BLaER1 (cell line): ENCODE results near the gene PPY.
"Not testable (repeated sequence)": the region's sequence is repeated elsewhere in the genome, so short reads cannot be mapped to it uniquely, and the experiment has no call there.

ENCODE experiments used
- H3K27ac ChIP-seq: shearing (Covaris generic); formaldehyde crosslinking; 2 replicates; pipeline ENCODE4 v1.8.1; 2022
- H3K27me3 ChIP-seq: shearing (Covaris generic); formaldehyde crosslinking; 2 replicates; pipeline ENCODE4 v1.8.1; 2022
- H3K36me3 ChIP-seq: shearing (Covaris generic); formaldehyde crosslinking; 2 replicates; pipeline ENCODE4 v1.8.1; 2022
- H3K4me1 ChIP-seq: shearing (Covaris generic); formaldehyde crosslinking; 2 replicates; pipeline ENCODE4 v1.8.1; 2022
- H3K4me2 ChIP-seq: shearing (Covaris generic); formaldehyde crosslinking; 2 replicates; pipeline ENCODE4 v1.8.1; 2022
- H3K4me3 ChIP-seq: shearing (Covaris generic); formaldehyde crosslinking; 2 replicates; pipeline ENCODE4 v1.8.1; 2022
- H3K9ac ChIP-seq: shearing (Covaris generic); formaldehyde crosslinking; 2 replicates; pipeline ENCODE4 v1.8.1; 2022
- H3K9me3 ChIP-seq: shearing (Covaris generic); formaldehyde crosslinking; 2 replicates; pipeline ENCODE4 v1.8.1; 2022
- H4K20me1 ChIP-seq: shearing (Covaris generic); formaldehyde crosslinking; 2 replicates; pipeline ENCODE4 v1.8.1; 2022
- Cebpa-rat ChIP-seq: shearing (Covaris generic); IDR thresholded peaks from 2 replicates; pipeline ENCODE4 v1.8.1; 2022

The PPY gene

GRCh38 chr17:43966276-43966675 lies 24.0 kb upstream of the PPY start:
- no peaks in the 10 kb centered on the region for H4K20me1 ChIP-seq
- H3K9me3 ChIP-seq, result no peaks in the 10 kb centered on the region
- H3K4me1 ChIP-seq, result no peaks in the 10 kb centered on the region
- H3K4me3 ChIP-seq, result no peak overlapping the region
- H3K36me3 ChIP-seq, result no peaks in the 10 kb centered on the region
- no peaks in the 10 kb centered on the region for H3K27me3 ChIP-seq
- no peak overlapping the region for H3K27ac ChIP-seq
- TF ChIP-seq Cebpa-rat, result no peak
- no peak overlapping the region for H3K4me2 ChIP-seq
- H3K9ac ChIP-seq, result no peak overlapping the region

GRCh38 chr17:43962479-43962878 lies 20.2 kb upstream of the PPY start:
- no peaks in the 10 kb centered on the region for H3K9me3 ChIP-seq
- no peaks in the 10 kb centered on the region for H3K27me3 ChIP-seq
- H3K27ac ChIP-seq, result no peak overlapping the region
- H3K36me3 ChIP-seq, result no peaks in the 10 kb centered on the region
- H4K20me1 ChIP-seq, result no peaks in the 10 kb centered on the region
- TF ChIP-seq Cebpa-rat, result no peak
- no peak overlapping the region for H3K9ac ChIP-seq
- no peak overlapping the region for H3K4me2 ChIP-seq
- peaks cover 3% of the 10 kb centered on the region; the same call in 1 of the 2 replicates for H3K4me1 ChIP-seq
- H3K4me3 ChIP-seq, result no peak overlapping the region

GRCh38 chr17:43961954-43962353 lies 19.7 kb upstream of the PPY start:
- Histone ChIP-seq H3K9ac (no peak overlapping the region), H3K27me3 (no peaks in the 10 kb centered on the region), H3K4me1 (peaks cover 4% of the 10 kb centered on the region; the same call in 1 of the 2 replicates), H3K36me3 (no peaks in the 10 kb centered on the region), H3K4me3 (no peak overlapping the region), H4K20me1 (no peaks in the 10 kb centered on the region), H3K9me3 (no peaks in the 10 kb centered on the region), H3K4me2 (no peak overlapping the region), H3K27ac (no peak overlapping the region)
- TF ChIP-seq Cebpa-rat, result no peak

GRCh38 chr17:43961292-43961691 lies 19.0 kb upstream of the PPY start:
- not testable (repeated sequence) for H3K4me1 ChIP-seq, H3K27me3 ChIP-seq, H3K4me3 ChIP-seq, H4K20me1 ChIP-seq, H3K27ac ChIP-seq, H3K4me2 ChIP-seq, H3K9me3 ChIP-seq, H3K36me3 ChIP-seq, H3K9ac ChIP-seq

GRCh38 chr17:43958748-43959352 lies 16.6 kb upstream of the PPY start:
- Histone ChIP-seq H3K27ac (no peak overlapping the region), H3K9ac (no peak overlapping the region), H3K4me3 (no peak overlapping the region), H3K36me3 (no peaks in the 10 kb centered on the region), H3K9me3 (no peaks in the 10 kb centered on the region), H3K4me2 (no peak overlapping the region), H4K20me1 (no peaks in the 10 kb centered on the region), H3K4me1 (peaks cover 19% of the 10 kb centered on the region), H3K27me3 (peaks cover 10% of the 10 kb centered on the region)
- TF ChIP-seq Cebpa-rat, result no peak

- no peak overlapping the region for H3K27ac ChIP-seq
- no peak overlapping the region for H3K4me2 ChIP-seq
- H3K4me1 ChIP-seq, result peaks cover 33% of the 10 kb centered on the region
- H3K9me3 ChIP-seq, result no peaks in the 10 kb centered on the region
- H4K20me1 ChIP-seq, result no peaks in the 10 kb centered on the region
- no peaks in the 10 kb centered on the region for H3K36me3 ChIP-seq
- H3K27me3 ChIP-seq, result peaks cover 36% of the 10 kb centered on the region
- TF ChIP-seq Cebpa-rat, result no peak
- H3K9ac ChIP-seq, result no peak overlapping the region
- no peak overlapping the region for H3K4me3 ChIP-seq
These were observed 13.9 kb upstream of the PPY start for GRCh38 chr17:43956222-43956621.

GRCh38 chr17:43953746-43954145 lies 11.5 kb upstream of the PPY start, which contains the start of gene PYY:
PYY (minus strand) TSS chr17:43953940; CDS start chr17:43953483, 457 bp downstream.
- no peaks in the 10 kb centered on the region for H3K9me3 ChIP-seq
- no peaks in the 10 kb centered on the region for H4K20me1 ChIP-seq
- H3K4me3 ChIP-seq, result no peak within 1 kb of the TSS
- no peaks in the 10 kb centered on the region for H3K36me3 ChIP-seq
- H3K4me2 ChIP-seq, result peak within 1 kb of the TSS; percentile 45
- no peak within 1 kb of the TSS for H3K27ac ChIP-seq
- H3K27me3 ChIP-seq, result peaks cover 40% of the 10 kb centered on the region
- no peak within 1 kb of the TSS for H3K9ac ChIP-seq
- peaks cover 43% of the 10 kb centered on the region for H3K4me1 ChIP-seq
- TF ChIP-seq Cebpa-rat, result no peak

- peak overlapping the region; percentile 45 for H3K4me2 ChIP-seq
- peaks cover 43% of the 10 kb centered on the region for H3K4me1 ChIP-seq
- H3K4me3 ChIP-seq, result no peak overlapping the region
- H4K20me1 ChIP-seq, result no peaks in the 10 kb centered on the region
- H3K9ac ChIP-seq, result no peak overlapping the region
- H3K27me3 ChIP-seq, result peaks cover 40% of the 10 kb centered on the region
- no peak for TF ChIP-seq Cebpa-rat
- no peak overlapping the region for H3K27ac ChIP-seq
- H3K9me3 ChIP-seq, result no peaks in the 10 kb centered on the region
- H3K36me3 ChIP-seq, result no peaks in the 10 kb centered on the region
These were observed 10.7 kb upstream of the PPY start for GRCh38 chr17:43952724-43953666.

GRCh38 chr17:43952351-43952723 lies 10.1 kb upstream of the PPY start:
- Histone ChIP-seq H4K20me1 (no peaks in the 10 kb centered on the region), H3K27me3 (peaks cover 40% of the 10 kb centered on the region), H3K4me1 (peaks cover 39% of the 10 kb centered on the region), H3K36me3 (no peaks in the 10 kb centered on the region), H3K4me3 (no peak overlapping the region), H3K9me3 (no peaks in the 10 kb centered on the region), H3K9ac (no peak overlapping the region), H3K27ac (no peak overlapping the region), H3K4me2 (no peak overlapping the region)
- TF ChIP-seq Cebpa-rat, result no peak

GRCh38 chr17:43951750-43952149 lies 9.5 kb upstream of the PPY start:
- Histone ChIP-seq H3K27ac (no peak overlapping the region), H3K4me2 (no peak overlapping the region), H3K27me3 (peaks cover 40% of the 10 kb centered on the region), H3K4me3 (no peak overlapping the region), H3K4me1 (peaks cover 44% of the 10 kb centered on the region), H3K9ac (no peak overlapping the region), H4K20me1 (no peaks in the 10 kb centered on the region), H3K9me3 (no peaks in the 10 kb centered on the region), H3K36me3 (no peaks in the 10 kb centered on the region)
- no peak for TF ChIP-seq Cebpa-rat
